AG04449 (cell line): ENCODE measurements around the gene IL10RB.
A peak's percentile ranks its signal among the peaks of the same experiment; 100 is the strongest.

Experiments used
- CTCF ChIA-PET: fragments of 350-600 bp; formaldehyde crosslinking; extraction: SDS; loops from one replicate; lab custom pipeline; 2021; ENCODE audit warnings: antibody characterized with exemption; lab: Yijun Ruan, JAX
- POLR2A ChIA-PET: fragments of 400-600, 350-600 bp; formaldehyde crosslinking; extraction: SDS; loops from one replicate; lab custom pipeline; 2020; ENCODE audit warnings: antibody characterized with exemption, inconsistent platforms; lab: Yijun Ruan, JAX
- DNase-seq: peaks from one replicate; pipeline ENCODE4 v3.0.0-alpha.2; 2010; ENCODE audit warnings: low read depth, low spot score
- H3K4me3 ChIP-seq: 2 replicates; pipeline ENCODE4 v1.5.1; 2011; ENCODE audit warnings: low read depth, mild to moderate bottlenecking, control low read depth, low read length
- TF ChIP-seq, protein P1 (sequence below): IDR thresholded peaks from one replicate; pipeline ENCODE4 v1.5.1; 2011; ENCODE audit warnings: mild to moderate bottlenecking, moderate library complexity, low read length, control low read depth, inconsistent platforms; ENCODE audit not compliant: insufficient read depth; ENCODE audit errors: missing control alignments

IL10RB gene

DNA sequence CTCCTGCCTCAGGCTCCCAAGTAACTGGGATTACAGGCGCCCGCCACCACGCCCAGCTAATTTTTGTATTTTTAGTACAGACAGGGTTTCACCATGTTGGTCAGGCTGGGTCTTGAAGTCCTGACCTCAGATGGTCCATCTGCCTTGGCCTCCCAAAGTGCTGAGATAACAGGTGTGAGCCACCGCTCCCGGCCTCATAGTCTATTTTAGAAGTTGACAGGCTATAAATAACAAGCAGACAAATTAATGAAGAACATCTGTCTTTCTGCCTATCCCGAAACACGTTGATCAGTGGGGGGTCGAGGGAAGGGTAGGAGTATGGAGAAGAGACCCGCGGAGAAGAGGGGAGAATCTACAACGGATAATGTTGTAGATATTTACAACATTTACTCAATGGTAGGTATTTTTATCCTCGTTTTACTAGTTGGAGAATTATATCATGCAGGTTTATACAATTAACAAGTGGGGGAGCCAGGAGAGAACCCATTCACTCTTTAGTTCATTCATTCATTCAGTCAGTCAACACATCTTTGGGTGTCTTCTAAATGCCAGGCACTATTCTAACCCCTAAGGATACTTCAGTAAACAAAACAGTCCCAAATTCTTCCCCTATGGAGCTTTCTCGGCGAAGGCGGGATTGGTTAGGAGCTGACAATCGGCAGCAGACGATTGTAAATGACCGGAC, 36.9 kb upstream of the IL10RB start:
- peak overlapping the region; percentile 85 for H3K4me3 ChIP-seq
- DNase-seq: no peak
- ChIA-PET POLR2A (interaction anchor here (0.9 kb wide), 1 partner anchor 17 kb away, joined by 3 read pairs; no protein-coding TSS in a partner anchor), CTCF (interaction anchor here (1.6 kb wide), 1 partner anchor 32 kb away, joined by 3 read pairs; no protein-coding TSS in a partner anchor)
- TF ChIP-seq, protein P1, sequence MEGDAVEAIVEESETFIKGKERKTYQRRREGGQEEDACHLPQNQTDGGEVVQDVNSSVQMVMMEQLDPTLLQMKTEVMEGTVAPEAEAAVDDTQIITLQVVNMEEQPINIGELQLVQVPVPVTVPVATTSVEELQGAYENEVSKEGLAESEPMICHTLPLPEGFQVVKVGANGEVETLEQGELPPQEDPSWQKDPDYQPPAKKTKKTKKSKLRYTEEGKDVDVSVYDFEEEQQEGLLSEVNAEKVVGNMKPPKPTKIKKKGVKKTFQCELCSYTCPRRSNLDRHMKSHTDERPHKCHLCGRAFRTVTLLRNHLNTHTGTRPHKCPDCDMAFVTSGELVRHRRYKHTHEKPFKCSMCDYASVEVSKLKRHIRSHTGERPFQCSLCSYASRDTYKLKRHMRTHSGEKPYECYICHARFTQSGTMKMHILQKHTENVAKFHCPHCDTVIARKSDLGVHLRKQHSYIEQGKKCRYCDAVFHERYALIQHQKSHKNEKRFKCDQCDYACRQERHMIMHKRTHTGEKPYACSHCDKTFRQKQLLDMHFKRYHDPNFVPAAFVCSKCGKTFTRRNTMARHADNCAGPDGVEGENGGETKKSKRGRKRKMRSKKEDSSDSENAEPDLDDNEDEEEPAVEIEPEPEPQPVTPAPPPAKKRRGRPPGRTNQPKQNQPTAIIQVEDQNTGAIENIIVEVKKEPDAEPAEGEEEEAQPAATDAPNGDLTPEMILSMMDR: no peak

- H3K4me3 ChIP-seq: peak within 1 kb of the TSS; percentile 85
- no peak for DNase-seq
- ChIA-PET POLR2A (interaction anchor here (0.9 kb wide), 1 partner anchor 17 kb away, joined by 3 read pairs; no protein-coding TSS in a partner anchor), CTCF (interaction anchor here (1.6 kb wide), 1 partner anchor 33 kb away, joined by 3 read pairs; no protein-coding TSS in a partner anchor)
- TF ChIP-seq, protein P1: no peak
Observed at GRCh38 chr21:33229784-33230544, 36.2 kb upstream of the IL10RB start, which contains the start of gene IFNAR2. Gene IFNAR2, plus strand, starts transcription at chr21:33229938. Its CDS starts 11,985 bp downstream, at chr21:33241923.

DNA sequence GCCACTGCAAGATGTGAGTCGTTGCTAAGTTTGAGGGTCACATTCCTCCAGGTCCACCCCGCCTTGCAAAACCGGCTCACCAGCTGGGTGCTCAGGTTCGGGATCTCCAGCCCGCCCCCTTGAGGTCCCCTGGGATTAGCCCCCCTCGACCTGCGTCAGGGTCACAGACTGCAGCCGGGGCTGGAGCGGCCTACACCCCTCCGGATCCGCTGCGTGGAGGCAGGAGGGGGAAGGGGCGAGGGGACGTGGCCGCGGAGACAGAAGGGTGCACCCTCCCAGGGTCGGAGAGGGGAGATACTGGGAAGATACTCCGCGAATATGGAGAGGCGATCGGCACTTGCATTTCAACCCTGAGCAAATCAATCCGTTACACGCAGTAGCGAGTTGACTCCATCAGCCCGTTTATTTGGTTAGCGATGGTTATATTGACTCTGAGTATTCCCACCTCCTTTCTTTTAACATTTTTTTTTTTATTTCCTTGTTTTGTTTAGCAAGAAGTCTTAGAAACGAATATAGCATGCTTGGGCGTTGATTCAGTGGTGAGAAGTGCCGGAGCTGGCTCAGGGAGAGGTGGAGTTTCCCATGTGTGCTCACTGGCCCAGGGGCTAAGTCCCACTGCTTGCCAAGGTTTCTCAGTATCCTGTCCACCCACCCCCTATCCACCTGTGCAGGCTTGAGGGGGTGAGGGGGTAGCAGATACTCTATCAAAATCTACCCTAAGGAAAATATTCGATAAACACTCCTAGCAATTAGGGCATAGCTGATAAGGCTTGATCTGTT, 35.4 kb upstream of the IL10RB start:
- POLR2A ChIA-PET: interaction anchor here (0.6 to 0.9 kb wide), 2 partner anchors 18 to 94 kb away, joined by 3 read pairs; partner anchors contain the start of gene IFNAR1

GRCh38 chr21:33231526-33231925, 34.6 kb upstream of the IL10RB start:
- no peak overlapping the region; the same call in 1 of the 2 replicates for H3K4me3 ChIP-seq
- ChIA-PET CTCF (interaction anchor here (1.3 kb wide), 1 partner anchor 18 kb away, joined by 3 read pairs; no protein-coding TSS in a partner anchor), POLR2A (interaction anchor here (0.6 kb wide), 1 partner anchor 93 kb away, joined by 3 read pairs; the partner anchor contains the start of gene IFNAR1)
- DNase-seq: no peak
- TF ChIP-seq, protein P1: no peak

More for the DNA sequence above, 35.4 kb upstream of the IL10RB start:
- H3K4me3 ChIP-seq: peak overlapping the region; percentile 85
- TF ChIP-seq, protein P1: no peak
- CTCF ChIA-PET: no interaction called here
- DNase-seq: peak; percentile 28

GRCh38 chr21:33232291-33233034, 33.7 kb upstream of the IL10RB start:
- TF ChIP-seq, protein P1: no peak
- DNase-seq: no peak
- H3K4me3 ChIP-seq: no peak overlapping the region
- ChIA-PET CTCF (interaction anchor here (1.0 to 1.3 kb wide), 2 partner anchors 13 to 19 kb away, joined by 3 to 4 read pairs; no protein-coding TSS in a partner anchor), POLR2A (no interaction called here)
